ENCODE results near the gene C5orf63. TPM values are rescaled to one million over a fixed set of nuclear protein-coding genes. Genes with fewer than 3 reads are reported as not detected.

The C5orf63 gene
- total and polyA plus RNA-seq, 2 donors (not counting 3 experiments of a cell fraction or from before 2014, with no cell fraction given) = 1.4 to 5.3 TPM

- Histone ChIP-seq H3K27me3 (ENCODE audit: control insufficient read depth in 2 of 2, insufficient read depth in 2 of 2, low read length in 2 of 2) (no peaks in the 10 kb centered on the region), H3K4me1 (ENCODE audit: control insufficient read depth, extremely low read depth, insufficient read depth, low read length) (peaks cover 11% of the 10 kb centered on the region), H3K27ac (ENCODE audit: insufficient read depth, low read depth, low read length) (no peak overlapping the region), H3K79me2 (ENCODE audit: control insufficient read depth, insufficient read depth, low read length) (peaks cover 89% of the 10 kb centered on the region), H3K4me3 (replicated peaks in 1 of 3; ENCODE audit: insufficient read depth in 1 of 3, low read depth in 1 of 3, low read length in 3 of 3) (no peak overlapping the region), H4K20me1 (replicated peaks; ENCODE audit: control insufficient read depth, extremely low read depth, insufficient read depth, low read length) (no peaks in the 10 kb centered on the region), H3K36me3 (ENCODE audit: control insufficient read depth in 2 of 2, extremely low read depth in 1 of 2, insufficient read depth in 2 of 2, low read length in 2 of 2) (no peaks in the 10 kb centered on the region), H3K9ac (replicated peaks; ENCODE audit: extremely low read depth, insufficient read depth, low read length) (no peak overlapping the region), H3K4me2 (ENCODE audit: insufficient read depth, low read length) (no peak overlapping the region), H2AFZ (ENCODE audit: low read depth, low read length) (no peak overlapping the region), H3K9me3 (replicated peaks; ENCODE audit: control insufficient read depth, insufficient read depth, low read length) (no peaks in the 10 kb centered on the region), H3K9me1 (replicated peaks; ENCODE audit: control insufficient read depth, extremely low read depth, insufficient read depth, low read length) (no peaks in the 10 kb centered on the region)
- DNase-seq (ENCODE audit: low read depth, low spot score) (no peak), FAIRE-seq (no peak)
- no peak for TF ChIP-seq FOS (IDR thresholded peaks at IDR 0.05; ENCODE audit: borderline replicate concordance, insufficient read depth, low read length)
- no peak for TF ChIP-seq CTCF (IDR thresholded peaks at IDR 0.05; ENCODE audit: extremely low read depth in 1 of 2, insufficient read depth in 1 of 2, low read depth in 1 of 2, low read length in 2 of 2)
- TF ChIP-seq MAX (IDR thresholded peaks at IDR 0.05; ENCODE audit: insufficient read depth, insufficient read length) = no peak
- TF ChIP-seq MYC (IDR thresholded peaks at IDR 0.05; ENCODE audit: low read depth, low read length) = no peak
- TF ChIP-seq GATA2 (IDR thresholded peaks at IDR 0.05; ENCODE audit: insufficient read depth, insufficient read length, low read depth, low read length) = no peak
- no peak for TF ChIP-seq EZH2 (IDR thresholded peaks at IDR 0.05; ENCODE audit: borderline replicate concordance, low read depth, low read length, severe bottlenecking)
- TF ChIP-seq POLR2A (IDR thresholded peaks at IDR 0.05; ENCODE audit: low read depth, low read length) = no peak
- BruUV-seq (replicated peaks) = no TSS peak
- dilution Hi-C loops (cut with MboI; ENCODE audit: extremely low pct_ligation_motif_present, low sequenced_read_pairs) (no loop called here), intact Hi-C loops (cut with micrococcal nuclease) (no loop called here)
- ChIA-PET POLR2A (no interaction called here), CTCF (interaction anchor here (1.6 kb wide), 1 partner anchor 54 kb away, joined by 5 read pairs; no protein-coding TSS in a partner anchor)
Observed at GRCh38 chr5:127026166-127026565, 47.1 kb downstream of the C5orf63 start.
